Measurements from ENCODE around the gene IL17C. TPM values are rescaled to one million over a fixed set of nuclear protein-coding genes. Genes with fewer than 3 reads are reported as not detected.

The IL17C gene
- total RNA-seq, 2 experiments from 2014 or later, result 0.86 TPM; not detected in 1

GRCh38 chr16:88636488-88637265 is 1.7 kb upstream of the IL17C start:
- Histone ChIP-seq H3K4me1 (ENCODE audit: insufficient read depth, low read length, poor library complexity, severe bottlenecking) (peaks cover 43% of the 10 kb centered on the region), H3K9me3 (ENCODE audit: low read length) (no peaks in the 10 kb centered on the region), H3K79me2 (ENCODE audit: insufficient read depth, low read depth, low read length) (no peaks in the 10 kb centered on the region), H2AFZ (ENCODE audit: low read length) (no peak overlapping the region), H3K36me3 (ENCODE audit: insufficient read depth, low read length) (peaks cover 18% of the 10 kb centered on the region), H3K27ac (ENCODE audit: low read depth, low read length, poor library complexity, severe bottlenecking) (no peak overlapping the region), H3K9me2 (ENCODE audit: insufficient read depth, low read length) (no peaks in the 10 kb centered on the region), H3K4me2 (ENCODE audit: low read length) (no peak overlapping the region), H3K4me3 (ENCODE audit: low read depth, low read length, poor library complexity, severe bottlenecking) (no peak overlapping the region), H4K20me1 (ENCODE audit: insufficient read depth, low read length) (no peaks in the 10 kb centered on the region)
- CTCF ChIA-PET (ENCODE audit: unreplicated experiment), result no interaction called here
- POLR2A ChIA-PET, result no interaction called here
- intact Hi-C loops (cut with micrococcal nuclease; ENCODE audit: unreplicated experiment), result loop anchor here (5.0 kb wide), 1 partner anchor 154 kb away; no protein-coding TSS in a partner anchor
- no peak for DNase-seq (ENCODE audit: low spot score)
- BruUV-seq (replicated peaks), result no TSS peak
- TF ChIP-seq CTCF (conservative IDR thresholded peaks at IDR 0.05; ENCODE audit: low read length) (no peak), EZH2phosphoT487 (IDR thresholded peaks at IDR 0.05; ENCODE audit: borderline replicate concordance, low read depth, low read length) (no peak)

GRCh38 chr16:88639231-88640038 is 1.1 kb downstream of the IL17C start:
- ChIA-PET CTCF (ENCODE audit: unreplicated experiment) (no interaction called here), POLR2A (interaction anchor here (1.4 kb wide), 1 partner anchor 62 kb away, joined by 4 read pairs; no protein-coding TSS in a partner anchor)
- intact Hi-C loops (cut with micrococcal nuclease; ENCODE audit: unreplicated experiment), result loop anchor here (5.0 kb wide), 1 partner anchor 157 kb away; no protein-coding TSS in a partner anchor
- TF ChIP-seq EZH2phosphoT487 (IDR thresholded peaks at IDR 0.05; ENCODE audit: borderline replicate concordance, low read depth, low read length) (no peak), CTCF (conservative IDR thresholded peaks at IDR 0.05; ENCODE audit: low read length) (no peak)
- no peak overlapping the region for H3K4me2 ChIP-seq (ENCODE audit: low read length)
- no peaks in the 10 kb centered on the region for H3K79me2 ChIP-seq (ENCODE audit: insufficient read depth, low read depth, low read length)
- no peak overlapping the region for H3K4me3 ChIP-seq (ENCODE audit: low read depth, low read length, poor library complexity, severe bottlenecking)
- H2AFZ ChIP-seq (ENCODE audit: low read length), result no peak overlapping the region
- peaks cover 29% of the 10 kb centered on the region for H3K4me1 ChIP-seq (ENCODE audit: insufficient read depth, low read length, poor library complexity, severe bottlenecking)
- no peaks in the 10 kb centered on the region for H3K9me2 ChIP-seq (ENCODE audit: insufficient read depth, low read length)
- H3K36me3 ChIP-seq (ENCODE audit: insufficient read depth, low read length), result peaks cover 25% of the 10 kb centered on the region
- no peak for DNase-seq (ENCODE audit: low spot score)
- no peaks in the 10 kb centered on the region for H3K9me3 ChIP-seq (ENCODE audit: low read length)
- BruUV-seq (replicated peaks), result no TSS peak
- no peak overlapping the region for H3K27ac ChIP-seq (ENCODE audit: low read depth, low read length, poor library complexity, severe bottlenecking)
- H4K20me1 ChIP-seq (ENCODE audit: insufficient read depth, low read length), result no peaks in the 10 kb centered on the region
